GM04503 (cell line): ENCODE measurements around the gene FAM120C.

ENCODE experiments used
- DNase-seq: peaks from one replicate; pipeline ENCODE4 v3.0.0-alpha.2; 2012; ENCODE audit warnings: low read depth

The FAM120C gene

GRCh38 chrX:54134269-54134668 lies 48.8 kb downstream of the FAM120C start:
- DNase-seq, result no peak

GRCh38 chrX:54116391-54116790 lies 66.7 kb downstream of the FAM120C start:
- DNase-seq, result no peak

- DNase-seq, result no peak
Observed at GRCh38 chrX:54093571-54093970, 89.5 kb downstream of the FAM120C start.

GRCh38 chrX:54093159-54093558 lies 89.9 kb downstream of the FAM120C start:
- DNase-seq, result no peak

GRCh38 chrX:54090880-54091279 lies 92.2 kb downstream of the FAM120C start:
- DNase-seq, result no peak

GRCh38 chrX:54089191-54089590 lies 93.9 kb downstream of the FAM120C start:
- no peak for DNase-seq

- no peak for DNase-seq
Observed at GRCh38 chrX:54087661-54088060, 95.4 kb downstream of the FAM120C start.

GRCh38 chrX:54085666-54086065 lies 97.4 kb downstream of the FAM120C start:
- no peak for DNase-seq

- peak; percentile 18 for DNase-seq
Observed at GRCh38 chrX:54076903-54077302, 106.2 kb downstream of the FAM120C start.

GRCh38 chrX:54074826-54075225 lies 108.2 kb downstream of the FAM120C start:
- DNase-seq, result no peak

GRCh38 chrX:54067766-54068165 lies 115.3 kb downstream of the FAM120C start:
- DNase-seq, result no peak

GRCh38 chrX:54066841-54067240 lies 116.2 kb downstream of the FAM120C start:
- peak; percentile 26 for DNase-seq

GRCh38 chrX:54064564-54064963 lies 118.5 kb downstream of the FAM120C start:
- no peak for DNase-seq

- no peak for DNase-seq
Observed at GRCh38 chrX:54063361-54063760, 119.7 kb downstream of the FAM120C start.

- DNase-seq, result no peak
Observed at GRCh38 chrX:54049801-54050200, 133.3 kb downstream of the FAM120C start.

- DNase-seq, result no peak
Observed at GRCh38 chrX:54048412-54048811, 134.6 kb downstream of the FAM120C start.

- no peak for DNase-seq
Observed at GRCh38 chrX:54045563-54046228, 137.4 kb downstream of the FAM120C start.

GRCh38 chrX:54044877-54045338 lies 138.1 kb downstream of the FAM120C start:
- DNase-seq, result peak; percentile 4

GRCh38 chrX:54044126-54044876 lies 138.8 kb downstream of the FAM120C start, which contains the start of gene PHF8:
PHF8 (minus strand) TSS chrX:54044473; CDS start chrX:54042728, 1,745 bp downstream.
- peak; percentile 54 for DNase-seq

GRCh38 chrX:54043541-54044125 lies 139.4 kb downstream of the FAM120C start:
- peak; percentile 3 for DNase-seq

GRCh38 chrX:54043056-54043455 lies 140.0 kb downstream of the FAM120C start:
- DNase-seq, result no peak

GRCh38 chrX:54042609-54043021 lies 140.4 kb downstream of the FAM120C start:
- peak; percentile 6 for DNase-seq

- no peak for DNase-seq
Observed at GRCh38 chrX:54030329-54030728, 152.7 kb downstream of the FAM120C start.
